ENCODE measurements around the gene CMTM3. TPM values are rescaled to one million over a fixed set of nuclear protein-coding genes. Genes with fewer than 3 reads are reported as not detected.

Gene CMTM3
- total RNA-seq, 1 experiment from 2014 or later = 19.1 TPM

GRCh38 chr16:66612422-66612821, 7.9 kb downstream of the CMTM3 start:
- Mint-ChIP-seq H3K27ac (no peak overlapping the region), H3K4me3 (no peak overlapping the region), H3K36me3 (peaks cover 45% of the 10 kb centered on the region), H3K9me3 (no peaks in the 10 kb centered on the region), H3K27me3 (ENCODE audit: low read depth) (no peaks in the 10 kb centered on the region), H3K4me1 (peaks cover 28% of the 10 kb centered on the region)
- CTCF ChIA-PET = interaction anchor here (1.4 kb wide), 1 partner anchor 39 kb away, joined by 4 read pairs; no protein-coding TSS in a partner anchor
- TF ChIP-seq ZNF138 (CRISPR knock-in tag; conservative IDR thresholded peaks at IDR 0.05) (no peak), MXD4 (CRISPR knock-in tag; IDR thresholded peaks at IDR 0.05; ENCODE audit: borderline replicate concordance) (no peak), RORB (CRISPR knock-in tag; IDR thresholded peaks at IDR 0.05) (no peak), ZNF219 (CRISPR knock-in tag; IDR thresholded peaks at IDR 0.05; ENCODE audit: borderline replicate concordance) (no peak), FOXK1 (CRISPR knock-in tag; IDR thresholded peaks at IDR 0.05) (no peak), PRRX2 (CRISPR knock-in tag; IDR thresholded peaks at IDR 0.05) (no peak), ZBTB43 (CRISPR knock-in tag; IDR thresholded peaks at IDR 0.05) (no peak), GRHL2 (CRISPR knock-in tag; IDR thresholded peaks at IDR 0.05; ENCODE audit: insufficient replicate concordance, severe bottlenecking) (no peak), ZNF396 (CRISPR knock-in tag; IDR thresholded peaks at IDR 0.05; ENCODE audit: borderline replicate concordance) (no peak), OVOL2 (CRISPR knock-in tag; IDR thresholded peaks at IDR 0.05; ENCODE audit: borderline replicate concordance) (no peak), ATF2 (CRISPR knock-in tag; IDR thresholded peaks at IDR 0.05; ENCODE audit: borderline replicate concordance, low read depth) (no peak)
- TF ChIP-seq, protein P1, sequence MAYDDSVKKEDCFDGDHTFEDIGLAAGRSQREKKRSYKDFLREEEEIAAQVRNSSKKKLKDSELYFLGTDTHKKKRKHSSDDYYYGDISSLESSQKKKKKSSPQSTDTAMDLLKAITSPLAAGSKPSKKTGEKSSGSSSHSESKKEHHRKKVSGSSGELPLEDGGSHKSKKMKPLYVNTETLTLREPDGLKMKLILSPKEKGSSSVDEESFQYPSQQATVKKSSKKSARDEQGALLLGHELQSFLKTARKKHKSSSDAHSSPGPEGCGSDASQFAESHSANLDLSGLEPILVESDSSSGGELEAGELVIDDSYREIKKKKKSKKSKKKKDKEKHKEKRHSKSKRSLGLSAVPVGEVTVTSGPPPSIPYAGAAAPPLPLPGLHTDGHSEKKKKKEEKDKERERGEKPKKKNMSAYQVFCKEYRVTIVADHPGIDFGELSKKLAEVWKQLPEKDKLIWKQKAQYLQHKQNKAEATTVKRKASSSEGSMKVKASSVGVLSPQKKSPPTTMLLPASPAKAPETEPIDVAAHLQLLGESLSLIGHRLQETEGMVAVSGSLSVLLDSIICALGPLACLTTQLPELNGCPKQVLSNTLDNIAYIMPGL (CRISPR knock-in tag; IDR thresholded peaks at IDR 0.05) = no peak
- TF ChIP-seq, protein P2, sequence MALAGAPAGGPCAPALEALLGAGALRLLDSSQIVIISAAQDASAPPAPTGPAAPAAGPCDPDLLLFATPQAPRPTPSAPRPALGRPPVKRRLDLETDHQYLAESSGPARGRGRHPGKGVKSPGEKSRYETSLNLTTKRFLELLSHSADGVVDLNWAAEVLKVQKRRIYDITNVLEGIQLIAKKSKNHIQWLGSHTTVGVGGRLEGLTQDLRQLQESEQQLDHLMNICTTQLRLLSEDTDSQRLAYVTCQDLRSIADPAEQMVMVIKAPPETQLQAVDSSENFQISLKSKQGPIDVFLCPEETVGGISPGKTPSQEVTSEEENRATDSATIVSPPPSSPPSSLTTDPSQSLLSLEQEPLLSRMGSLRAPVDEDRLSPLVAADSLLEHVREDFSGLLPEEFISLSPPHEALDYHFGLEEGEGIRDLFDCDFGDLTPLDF (CRISPR knock-in tag; IDR thresholded peaks at IDR 0.05) = no peak
- TF ChIP-seq, protein P3, sequence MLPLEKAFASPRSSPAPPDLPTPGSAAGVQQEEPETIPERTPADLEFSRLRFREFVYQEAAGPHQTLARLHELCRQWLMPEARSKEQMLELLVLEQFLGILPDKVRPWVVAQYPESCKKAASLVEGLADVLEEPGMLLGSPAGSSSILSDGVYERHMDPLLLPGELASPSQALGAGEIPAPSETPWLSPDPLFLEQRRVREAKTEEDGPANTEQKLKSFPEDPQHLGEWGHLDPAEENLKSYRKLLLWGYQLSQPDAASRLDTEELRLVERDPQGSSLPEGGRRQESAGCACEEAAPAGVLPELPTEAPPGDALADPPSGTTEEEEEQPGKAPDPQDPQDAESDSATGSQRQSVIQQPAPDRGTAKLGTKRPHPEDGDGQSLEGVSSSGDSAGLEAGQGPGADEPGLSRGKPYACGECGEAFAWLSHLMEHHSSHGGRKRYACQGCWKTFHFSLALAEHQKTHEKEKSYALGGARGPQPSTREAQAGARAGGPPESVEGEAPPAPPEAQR (CRISPR knock-in tag; IDR thresholded peaks at IDR 0.05) = no peak
- TF ChIP-seq, protein P4, sequence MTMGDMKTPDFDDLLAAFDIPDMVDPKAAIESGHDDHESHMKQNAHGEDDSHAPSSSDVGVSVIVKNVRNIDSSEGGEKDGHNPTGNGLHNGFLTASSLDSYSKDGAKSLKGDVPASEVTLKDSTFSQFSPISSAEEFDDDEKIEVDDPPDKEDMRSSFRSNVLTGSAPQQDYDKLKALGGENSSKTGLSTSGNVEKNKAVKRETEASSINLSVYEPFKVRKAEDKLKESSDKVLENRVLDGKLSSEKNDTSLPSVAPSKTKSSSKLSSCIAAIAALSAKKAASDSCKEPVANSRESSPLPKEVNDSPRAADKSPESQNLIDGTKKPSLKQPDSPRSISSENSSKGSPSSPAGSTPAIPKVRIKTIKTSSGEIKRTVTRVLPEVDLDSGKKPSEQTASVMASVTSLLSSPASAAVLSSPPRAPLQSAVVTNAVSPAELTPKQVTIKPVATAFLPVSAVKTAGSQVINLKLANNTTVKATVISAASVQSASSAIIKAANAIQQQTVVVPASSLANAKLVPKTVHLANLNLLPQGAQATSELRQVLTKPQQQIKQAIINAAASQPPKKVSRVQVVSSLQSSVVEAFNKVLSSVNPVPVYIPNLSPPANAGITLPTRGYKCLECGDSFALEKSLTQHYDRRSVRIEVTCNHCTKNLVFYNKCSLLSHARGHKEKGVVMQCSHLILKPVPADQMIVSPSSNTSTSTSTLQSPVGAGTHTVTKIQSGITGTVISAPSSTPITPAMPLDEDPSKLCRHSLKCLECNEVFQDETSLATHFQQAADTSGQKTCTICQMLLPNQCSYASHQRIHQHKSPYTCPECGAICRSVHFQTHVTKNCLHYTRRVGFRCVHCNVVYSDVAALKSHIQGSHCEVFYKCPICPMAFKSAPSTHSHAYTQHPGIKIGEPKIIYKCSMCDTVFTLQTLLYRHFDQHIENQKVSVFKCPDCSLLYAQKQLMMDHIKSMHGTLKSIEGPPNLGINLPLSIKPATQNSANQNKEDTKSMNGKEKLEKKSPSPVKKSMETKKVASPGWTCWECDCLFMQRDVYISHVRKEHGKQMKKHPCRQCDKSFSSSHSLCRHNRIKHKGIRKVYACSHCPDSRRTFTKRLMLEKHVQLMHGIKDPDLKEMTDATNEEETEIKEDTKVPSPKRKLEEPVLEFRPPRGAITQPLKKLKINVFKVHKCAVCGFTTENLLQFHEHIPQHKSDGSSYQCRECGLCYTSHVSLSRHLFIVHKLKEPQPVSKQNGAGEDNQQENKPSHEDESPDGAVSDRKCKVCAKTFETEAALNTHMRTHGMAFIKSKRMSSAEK (CRISPR knock-in tag; IDR thresholded peaks at IDR 0.05; ENCODE audit: borderline replicate concordance) = no peak
- TF ChIP-seq, protein P5, sequence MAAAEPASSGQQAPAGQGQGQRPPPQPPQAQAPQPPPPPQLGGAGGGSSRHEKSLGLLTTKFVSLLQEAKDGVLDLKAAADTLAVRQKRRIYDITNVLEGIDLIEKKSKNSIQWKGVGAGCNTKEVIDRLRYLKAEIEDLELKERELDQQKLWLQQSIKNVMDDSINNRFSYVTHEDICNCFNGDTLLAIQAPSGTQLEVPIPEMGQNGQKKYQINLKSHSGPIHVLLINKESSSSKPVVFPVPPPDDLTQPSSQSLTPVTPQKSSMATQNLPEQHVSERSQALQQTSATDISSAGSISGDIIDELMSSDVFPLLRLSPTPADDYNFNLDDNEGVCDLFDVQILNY (CRISPR knock-in tag; IDR thresholded peaks at IDR 0.05) = no peak
- ATAC-seq (no peak), DNase-seq (ENCODE audit: low spot score) (no peak)
- POLR2A ChIA-PET = no interaction called here
